ENCODE data around the gene EQTN. TPM values are rescaled to one million over a fixed set of nuclear protein-coding genes. Genes with fewer than 3 reads are reported as not detected.
A peak's percentile ranks its signal among the peaks of the same experiment; 100 is the strongest.

EQTN gene
- total RNA-seq: 1 to 10 TPM in 1 of 4 donors, under 1 TPM in 1, not detected in 2; 0.97 to 2.8 TPM

DNA sequence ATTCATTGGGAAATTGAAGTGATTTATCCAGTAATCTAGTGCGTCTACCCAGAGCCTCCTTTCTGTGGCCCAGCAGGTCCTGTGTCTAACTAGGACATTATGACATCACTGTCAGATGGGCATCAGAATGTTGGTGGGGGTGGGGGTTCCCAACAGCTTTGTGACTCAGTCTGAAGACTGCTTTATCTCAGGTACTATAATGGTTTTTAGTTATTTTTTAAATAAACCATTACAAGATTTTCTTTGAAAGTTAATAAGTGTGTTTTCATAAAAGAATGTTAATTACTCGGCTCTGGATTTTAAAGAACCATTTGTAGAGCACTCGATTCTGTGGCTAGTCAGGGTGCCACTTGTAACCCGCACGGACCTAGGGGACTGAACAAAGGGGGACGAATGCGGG is at the start of gene EQTN:
Gene EQTN, minus strand, starts transcription at position 101 of the 400 bp plus-strand sequence. Its CDS starts 95 bp downstream, at position 6.
- no peaks in the 10 kb centered on the region for H3K27me3 ChIP-seq
- no peaks in the 10 kb centered on the region for H3K4me1 ChIP-seq
- H3K36me3 ChIP-seq: no peaks in the 10 kb centered on the region
- DNase-seq: no peak
- no peak within 1 kb of the TSS for H3K27ac ChIP-seq
- no peak within 1 kb of the TSS for H3K4me3 ChIP-seq
- H3K9me3 ChIP-seq: no peaks in the 10 kb centered on the region
- intact Hi-C loops (cut with DNase I; ENCODE audit: low total_unique reads): no loop called here
- TF ChIP-seq POLR2A (IDR thresholded peaks at IDR 0.05) (no peak), CTCF (IDR thresholded peaks at IDR 0.05) (no peak)

GRCh38 chr9:27344776-27345175 is 47.8 kb upstream of the EQTN start:
- no peak for TF ChIP-seq POLR2A (IDR thresholded peaks at IDR 0.05)
- no peak for TF ChIP-seq CTCF (IDR thresholded peaks at IDR 0.05)
- intact Hi-C loops (cut with DNase I; ENCODE audit: low total_unique reads): no loop called here
- no peaks in the 10 kb centered on the region for H3K36me3 ChIP-seq

GRCh38 chr9:27341545-27342294 is 44.8 kb upstream of the EQTN start:
- Histone ChIP-seq H3K9me3 (no peaks in the 10 kb centered on the region), H3K4me1 (peaks cover 15 to 18% of the 10 kb centered on the region in 2 donors), H3K27ac (peak overlapping the region; percentile 58 to 79), H3K36me3 (no peaks in the 10 kb centered on the region), H3K4me3 (no peak overlapping the region), H3K27me3 (no peaks in the 10 kb centered on the region)
- no peak for DNase-seq
- intact Hi-C loops (cut with DNase I; ENCODE audit: low total_unique reads): no loop called here
- TF ChIP-seq CTCF (IDR thresholded peaks at IDR 0.05) (no peak), POLR2A (IDR thresholded peaks at IDR 0.05) (no peak)

More at GRCh38 chr9:27344776-27345175, 47.8 kb upstream of the EQTN start:
- H3K9me3 ChIP-seq: no peaks in the 10 kb centered on the region
- no peak overlapping the region for H3K4me3 ChIP-seq
- DNase-seq: no peak
- no peak overlapping the region for H3K27ac ChIP-seq
- peaks cover 5 to 7% of the 10 kb centered on the region in 2 donors for H3K4me1 ChIP-seq
- no peaks in the 10 kb centered on the region for H3K27me3 ChIP-seq

GRCh38 chr9:27340961-27341511 is 44.1 kb upstream of the EQTN start:
- intact Hi-C loops (cut with DNase I; ENCODE audit: low total_unique reads): no loop called here
- Histone ChIP-seq H3K36me3 (no peaks in the 10 kb centered on the region), H3K27me3 (no peaks in the 10 kb centered on the region), H3K4me3 (no peak overlapping the region), H3K27ac (peak overlapping the region; percentile 58 to 79), H3K9me3 (no peaks in the 10 kb centered on the region), H3K4me1 (peaks cover 15 to 18% of the 10 kb centered on the region in 2 donors)
- TF ChIP-seq CTCF (IDR thresholded peaks at IDR 0.05): no peak
- no peak for TF ChIP-seq POLR2A (IDR thresholded peaks at IDR 0.05)
- DNase-seq: no peak

DNA sequence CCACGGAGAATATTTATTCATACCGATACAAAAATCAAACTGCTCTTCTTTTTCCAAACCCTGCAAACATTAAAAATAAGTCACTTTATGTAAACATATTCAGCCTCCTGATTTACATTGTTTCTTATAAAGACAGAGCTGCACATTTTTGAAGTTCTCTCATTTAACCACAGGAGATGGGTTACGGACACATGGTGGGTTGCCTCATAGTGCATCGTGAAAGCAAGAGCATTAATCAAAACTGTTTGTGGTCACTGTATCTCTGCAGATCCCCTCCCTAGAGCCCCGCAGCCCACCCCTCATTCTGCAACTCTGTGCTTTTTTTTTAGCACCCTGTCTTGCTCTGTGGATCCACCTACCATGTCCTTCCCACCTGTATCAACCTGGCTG is 43.3 kb upstream of the EQTN start:
- Histone ChIP-seq H3K4me1 (peaks cover 15 to 18% of the 10 kb centered on the region in 2 donors), H3K4me3 (no peak overlapping the region)

More for the DNA sequence above, 43.3 kb upstream of the EQTN start:
- no peak for DNase-seq
- TF ChIP-seq POLR2A (IDR thresholded peaks at IDR 0.05) (no peak), CTCF (IDR thresholded peaks at IDR 0.05) (no peak)
- peak overlapping the region; percentile 58 to 79 for H3K27ac ChIP-seq
- no peaks in the 10 kb centered on the region for H3K36me3 ChIP-seq
- H3K9me3 ChIP-seq: no peaks in the 10 kb centered on the region
- no peaks in the 10 kb centered on the region for H3K27me3 ChIP-seq
- intact Hi-C loops (cut with DNase I; ENCODE audit: low total_unique reads): no loop called here
